Measurements from ENCODE around the gene PALMD.

DNA sequence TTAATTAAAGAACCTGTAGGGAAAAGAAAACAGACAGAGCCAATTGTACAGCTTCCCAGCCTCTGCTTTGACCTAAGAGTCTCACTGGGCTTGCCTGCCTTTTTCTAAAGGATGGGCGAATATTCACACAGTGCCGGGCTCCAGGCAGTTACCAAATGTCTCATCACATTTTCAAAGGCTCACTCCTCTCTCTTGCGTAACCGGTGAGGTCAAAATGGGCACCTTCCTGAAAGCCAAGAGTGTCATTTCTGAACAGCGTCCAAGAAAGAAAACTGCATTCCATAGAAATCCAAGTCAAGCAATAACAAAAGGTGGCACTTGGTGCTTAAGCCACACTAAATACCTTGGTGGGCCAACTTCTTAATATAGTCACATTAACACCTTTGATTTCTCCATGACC is 710 bp upstream of the PALMD start:
- TF ChIP-seq, protein P1, sequence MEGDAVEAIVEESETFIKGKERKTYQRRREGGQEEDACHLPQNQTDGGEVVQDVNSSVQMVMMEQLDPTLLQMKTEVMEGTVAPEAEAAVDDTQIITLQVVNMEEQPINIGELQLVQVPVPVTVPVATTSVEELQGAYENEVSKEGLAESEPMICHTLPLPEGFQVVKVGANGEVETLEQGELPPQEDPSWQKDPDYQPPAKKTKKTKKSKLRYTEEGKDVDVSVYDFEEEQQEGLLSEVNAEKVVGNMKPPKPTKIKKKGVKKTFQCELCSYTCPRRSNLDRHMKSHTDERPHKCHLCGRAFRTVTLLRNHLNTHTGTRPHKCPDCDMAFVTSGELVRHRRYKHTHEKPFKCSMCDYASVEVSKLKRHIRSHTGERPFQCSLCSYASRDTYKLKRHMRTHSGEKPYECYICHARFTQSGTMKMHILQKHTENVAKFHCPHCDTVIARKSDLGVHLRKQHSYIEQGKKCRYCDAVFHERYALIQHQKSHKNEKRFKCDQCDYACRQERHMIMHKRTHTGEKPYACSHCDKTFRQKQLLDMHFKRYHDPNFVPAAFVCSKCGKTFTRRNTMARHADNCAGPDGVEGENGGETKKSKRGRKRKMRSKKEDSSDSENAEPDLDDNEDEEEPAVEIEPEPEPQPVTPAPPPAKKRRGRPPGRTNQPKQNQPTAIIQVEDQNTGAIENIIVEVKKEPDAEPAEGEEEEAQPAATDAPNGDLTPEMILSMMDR (IDR thresholded peaks at IDR 0.05): no peak
- TF ChIP-seq POLR2A (IDR thresholded peaks at IDR 0.05): no peak
